ENCODE results near the gene NID1. TPM values are rescaled to one million over a fixed set of nuclear protein-coding genes. Genes with fewer than 3 reads are reported as not detected.

The NID1 gene
- polyA plus RNA-seq, 1 donor (not counting 4 experiments of a cell fraction or from before 2014, with no cell fraction given) = 1.8 TPM

Small RNAs within 50 kb of the gene (small RNA-seq; reads per million reads assigned to genes)
- 0 reads per million in 3 experiments for gene RF00019 (ENCODE audit: insufficient read length in 3 of 3, low read depth in 3 of 3, low replicate concordance in 1 of 3)

Other genes starting within 250 kb of the NID1 start
- 9.5 to 30.9 TPM (median 24.7 TPM) in 3 replicates for gene LYST, start 198.2 kb downstream of the NID1 start, polyA plus RNA-seq
- 6.2 to 9.9 TPM (median 7.1 TPM) in 3 replicates for gene GPR137B, start 77.4 kb upstream of the NID1 start, polyA plus RNA-seq
- 1.5 to 3.1 TPM (median 1.5 TPM) in 3 replicates for gene ERO1B, start 216.9 kb upstream of the NID1 start, polyA plus RNA-seq

Measured in keratinocyte (primary cell).